Fibroblast of lung (primary cell): ENCODE measurements around the gene ST6GALNAC4. TPM values are rescaled to one million over a fixed set of nuclear protein-coding genes. Genes with fewer than 3 reads are reported as not detected.

Source experiments
- DNase-seq, 2 donors: peaks; one replicate each; pipeline versions ENCODE4 v3.0.0 to v3.0.0-alpha.2; 2010; ENCODE audit warnings: low read depth in 2 of 2
- H2AFZ ChIP-seq: 2 replicates; pipeline ENCODE4 v1.5.1; 2012; ENCODE audit warnings: low read length, control low read depth, inconsistent platforms
- H3K27ac ChIP-seq: 2 replicates; pipeline ENCODE4 v1.5.1; 2011; ENCODE audit warnings: low read length, control low read depth; ENCODE audit not compliant: insufficient read depth
- H3K27me3 ChIP-seq: 2 replicates; pipeline ENCODE4 v1.5.1; 2011; ENCODE audit warnings: mild to moderate bottlenecking, low read length; ENCODE audit not compliant: control insufficient read depth, insufficient read depth
- H3K36me3 ChIP-seq: 2 replicates; pipeline ENCODE4 v1.5.1; 2011; ENCODE audit warnings: low read length; ENCODE audit not compliant: control insufficient read depth, insufficient read depth
- H3K4me1 ChIP-seq: 2 replicates; pipeline ENCODE4 v1.5.1; 2011; ENCODE audit warnings: low read length; ENCODE audit not compliant: control insufficient read depth, insufficient read depth; ENCODE audit errors: extremely low read depth
- H3K4me2 ChIP-seq: 2 replicates; pipeline ENCODE4 v1.5.1; 2011; ENCODE audit warnings: low read length, control low read depth; ENCODE audit not compliant: insufficient read depth; ENCODE audit errors: extremely low read depth
- H3K4me3 ChIP-seq, 4 experiments: fragments of 200-600 bp in 1 of 4; sonication (generic) in 1 of 4; replicated peaks in 1 of 4; 2 replicates each; pipeline ENCODE4 v1.5.1; 2011 to 2016; ENCODE audit warnings: low read length in 4 of 4, low read depth in 3 of 4, mild to moderate bottlenecking in 3 of 4, control low read depth in 2 of 4, inconsistent platforms in 1 of 4, mixed read lengths in 1 of 4; ENCODE audit not compliant: insufficient read depth in 1 of 4; ENCODE audit errors: control extremely low read depth in 1 of 4
- H3K79me2 ChIP-seq: 2 replicates; pipeline ENCODE4 v1.5.1; 2012; ENCODE audit warnings: mild to moderate bottlenecking, low read length, inconsistent platforms; ENCODE audit not compliant: control insufficient read depth, insufficient read depth
- H3K9ac ChIP-seq: 2 replicates; pipeline ENCODE4 v1.5.1; 2011; ENCODE audit warnings: mild to moderate bottlenecking, low read length, control low read depth; ENCODE audit not compliant: insufficient read depth
- H3K9me3 ChIP-seq: 2 replicates; pipeline ENCODE4 v1.5.1; 2012; ENCODE audit warnings: low read depth, low read length; ENCODE audit not compliant: control insufficient read depth, insufficient read depth
- H4K20me1 ChIP-seq: 2 replicates; pipeline ENCODE4 v1.5.1; 2011; ENCODE audit warnings: low read length; ENCODE audit not compliant: control insufficient read depth, insufficient read depth; ENCODE audit errors: extremely low read depth
- CTCF ChIP-seq, 2 donors: IDR thresholded peaks in 1 of 2; conservative IDR thresholded peaks in 1 of 2; 1 replicate in 1 of 2; 2 replicates in 1 of 2; pipeline ENCODE4 v1.5.1; 2011 to 2012; ENCODE audit warnings: low read length in 2 of 2, control low read depth in 1 of 2, inconsistent platforms in 1 of 2, low read depth in 1 of 2, mild to moderate bottlenecking in 1 of 2
- EZH2 ChIP-seq: IDR thresholded peaks from 2 replicates; pipeline ENCODE4 v1.5.1; 2012; ENCODE audit warnings: low read length, control low read depth, mild to moderate bottlenecking; ENCODE audit errors: missing control alignments
- polyA plus RNA-seq, 2 donors: library from polyadenylated mRNA; depleted of rRNA in 1 of 2; stranded (reverse) in 1 of 2; unstranded in 1 of 2; fragments of >200 nt; gene quantifications; 2 replicates each; pipeline ENCODE4 v1.2.1, GENCODE V29; 2011 to 2012; ENCODE audit warnings: missing spikeins in 1 of 2
- total RNA-seq: library from RNA; depleted of rRNA; stranded (reverse); fragments of >200 nt; gene quantifications from 2 replicates; pipeline ENCODE4 v1.2.1, GENCODE V29; 2014

Gene ST6GALNAC4
- total and polyA plus RNA-seq, 2 donors (not counting 1 experiment from before 2014, with no cell fraction given): 16.4 to 28.1 TPM

- Histone ChIP-seq H3K4me3 (no peak overlapping the region), H3K36me3 (peaks cover 1% of the 10 kb centered on the region), H3K4me2 (no peak overlapping the region), H3K27ac (no peak overlapping the region), H3K27me3 (no peaks in the 10 kb centered on the region), H3K9ac (no peak overlapping the region), H3K9me3 (no peaks in the 10 kb centered on the region), H2AFZ (no peak overlapping the region), H3K4me1 (peaks cover 30% of the 10 kb centered on the region), H3K79me2 (peaks cover 23% of the 10 kb centered on the region), H4K20me1 (no peaks in the 10 kb centered on the region)
- DNase-seq: no peak
- no peak for TF ChIP-seq EZH2
- TF ChIP-seq CTCF (conservative IDR thresholded peaks at IDR 0.05 in 1 of 2, IDR thresholded peaks at IDR 0.05 in 1 of 2; ENCODE audit: low read depth in 1 of 2, low read length in 2 of 2): no peak
Observed at GRCh38 chr9:127963041-127963358, 46.2 kb upstream of the ST6GALNAC4 start.

- no peak for DNase-seq
- Histone ChIP-seq H3K4me3 (no peak overlapping the region), H3K9me3 (no peaks in the 10 kb centered on the region), H2AFZ (no peak overlapping the region), H3K36me3 (no peaks in the 10 kb centered on the region), H3K4me1 (peaks cover 23% of the 10 kb centered on the region), H3K9ac (no peak overlapping the region), H3K79me2 (peaks cover 18% of the 10 kb centered on the region), H3K27me3 (no peaks in the 10 kb centered on the region), H3K27ac (no peak overlapping the region), H3K4me2 (no peak overlapping the region), H4K20me1 (no peaks in the 10 kb centered on the region)
- TF ChIP-seq EZH2: no peak
- TF ChIP-seq CTCF (conservative IDR thresholded peaks at IDR 0.05 in 1 of 2, IDR thresholded peaks at IDR 0.05 in 1 of 2; ENCODE audit: low read depth in 1 of 2, low read length in 2 of 2): no peak
Observed at GRCh38 chr9:127962278-127962677, 45.4 kb upstream of the ST6GALNAC4 start.

GRCh38 chr9:127961613-127962155, 44.8 kb upstream of the ST6GALNAC4 start:
- Histone ChIP-seq H3K4me2 (no peak overlapping the region), H3K4me3 (no peak overlapping the region), H3K27me3 (no peaks in the 10 kb centered on the region), H3K36me3 (no peaks in the 10 kb centered on the region), H3K27ac (no peak overlapping the region), H4K20me1 (no peaks in the 10 kb centered on the region), H3K4me1 (peaks cover 17% of the 10 kb centered on the region), H3K9ac (no peak overlapping the region), H3K79me2 (peaks cover 12% of the 10 kb centered on the region), H2AFZ (no peak overlapping the region), H3K9me3 (no peaks in the 10 kb centered on the region)
- no peak for DNase-seq
- TF ChIP-seq EZH2 (no peak), CTCF (conservative IDR thresholded peaks at IDR 0.05 in 1 of 2, IDR thresholded peaks at IDR 0.05 in 1 of 2; ENCODE audit: low read depth in 1 of 2, low read length in 2 of 2) (no peak)
